GM23338 (cell line): ENCODE data around the gene EVL. TPM values are rescaled to one million over a fixed set of nuclear protein-coding genes. Genes with fewer than 3 reads are reported as not detected.

Experiments used
- ATAC-seq: fragments of 200-7000 bp; cut with Tn5 transposase; 3 replicates; pipeline ENCODE4 v1.9.1; 2020
- DNase-seq: peaks from one replicate; pipeline ENCODE4 v3.0.0-alpha.2; 2015; ENCODE audit warnings: low spot score
- H2AFZ ChIP-seq: fragments of 200-600 bp; sonication (generic); 2 replicates; pipeline ENCODE4 v1.8.0; 2016; ENCODE audit warnings: antibody characterized with exemption, mild to moderate bottlenecking, moderate library complexity
- H3F3A ChIP-seq: fragments of 200-600 bp; sonication (generic); replicated peaks from 2 replicates; pipeline ENCODE4 v1.8.0; 2017; ENCODE audit warnings: antibody characterized with exemption, mixed run types, low read depth
- H3K27ac ChIP-seq: fragments of 200-600 bp; sonication (generic); 2 replicates; pipeline ENCODE4 v1.6.1; 2016; ENCODE audit warnings: low read depth
- H3K27me3 ChIP-seq: fragments of 200-600 bp; sonication (generic); 2 replicates; pipeline ENCODE4 v1.8.0; 2016; ENCODE audit warnings: mild to moderate bottlenecking, mixed run types, moderate library complexity; ENCODE audit not compliant: insufficient read depth
- H3K36me3 ChIP-seq: fragments of 200-600 bp; sonication (generic); 2 replicates; pipeline ENCODE4 v1.8.0; 2016; ENCODE audit warnings: mild to moderate bottlenecking; ENCODE audit not compliant: insufficient read depth
- H3K4me1 ChIP-seq: fragments of 200-600 bp; sonication (generic); 2 replicates; pipeline ENCODE4 v1.8.0; 2016; ENCODE audit warnings: mild to moderate bottlenecking, moderate library complexity; ENCODE audit not compliant: insufficient read depth
- H3K4me2 ChIP-seq: fragments of 200-600 bp; sonication (generic); 2 replicates; pipeline ENCODE4 v1.7.1; 2017; ENCODE audit warnings: mixed run types
- H3K4me3 ChIP-seq: fragments of 200-600 bp; sonication (generic); 2 replicates; pipeline ENCODE4 v1.6.1; 2016; ENCODE audit warnings: mixed run types
- H3K79me2 ChIP-seq: fragments of 200-600 bp; sonication (generic); replicated peaks from 2 replicates; pipeline ENCODE4 v1.8.0; 2017; ENCODE audit warnings: mild to moderate bottlenecking; ENCODE audit not compliant: insufficient read depth
- H3K9me2 ChIP-seq: fragments of 200-600 bp; sonication (generic); 2 replicates; pipeline ENCODE4 v1.8.0; 2017; ENCODE audit not compliant: insufficient read depth
- H4K20me1 ChIP-seq: fragments of 200-600 bp; sonication (generic); replicated peaks from 2 replicates; pipeline ENCODE4 v1.8.0; 2017; ENCODE audit warnings: mild to moderate bottlenecking; ENCODE audit not compliant: insufficient read depth
- H3K27ac Mint-ChIP-seq: 2 replicates; pipeline ENCODE4 v1.8.0; 2020; ENCODE audit warnings: inconsistent platforms, mild to moderate bottlenecking, moderate library complexity, mixed read lengths
- H3K27me3 Mint-ChIP-seq: 3 replicates; pipeline ENCODE4 v1.8.0; 2022; ENCODE audit warnings: low read depth, mild to moderate bottlenecking, moderate library complexity, mixed read lengths, inconsistent platforms; ENCODE audit not compliant: insufficient read depth, poor library complexity
- H3K36me3 Mint-ChIP-seq: 3 replicates; pipeline ENCODE4 v1.8.0; 2021; ENCODE audit warnings: low read depth, mild to moderate bottlenecking, inconsistent platforms, moderate library complexity, mixed read lengths
- H3K4me1 Mint-ChIP-seq: 3 replicates; pipeline ENCODE4 v1.8.0; 2020; ENCODE audit warnings: mild to moderate bottlenecking, inconsistent platforms, mixed read lengths
- H3K4me3 Mint-ChIP-seq: 3 replicates; pipeline ENCODE4 v1.8.0; 2021; ENCODE audit warnings: moderate library complexity, mild to moderate bottlenecking, inconsistent platforms, mixed read lengths
- H3K9me3 Mint-ChIP-seq: 3 replicates; pipeline ENCODE4 v1.8.0; 2020; ENCODE audit warnings: moderate library complexity, mild to moderate bottlenecking, inconsistent platforms, mixed read lengths
- CREB1 ChIP-seq: fragments of 250-450 bp; sonication (Bioruptor Pico); IDR thresholded peaks from 2 replicates; pipeline ENCODE4 v1.5.0; 2020; ENCODE audit warnings: low read depth, mild to moderate bottlenecking, moderate library complexity
- ETS1 ChIP-seq: IDR thresholded peaks from 2 replicates; pipeline ENCODE4 v1.6.1; 2016; ENCODE audit warnings: antibody characterized with exemption
- EZH2phosphoT487 ChIP-seq: fragments of 200-600 bp; sonication (generic); IDR thresholded peaks from one replicate; pipeline ENCODE4 v1.8.1; 2018; ENCODE audit warnings: antibody characterized with exemption; ENCODE audit not compliant: unreplicated experiment
- NANOG ChIP-seq: IDR thresholded peaks from 2 replicates; pipeline ENCODE4 v1.6.1; 2016; ENCODE audit warnings: antibody characterized with exemption, borderline replicate concordance
- POLR2AphosphoS5 ChIP-seq: IDR thresholded peaks from 2 replicates; pipeline ENCODE4 v1.6.1; 2016; ENCODE audit warnings: antibody characterized with exemption, low read depth
- STAT1 ChIP-seq: IDR thresholded peaks from one replicate; pipeline ENCODE4 v1.6.1; 2016; ENCODE audit warnings: antibody characterized with exemption; ENCODE audit not compliant: unreplicated experiment
- ZNF114 ChIP-seq: fragments of 250-450 bp; sonication (Bioruptor Pico); IDR thresholded peaks from 2 replicates; pipeline ENCODE4 v1.5.0; 2020; ENCODE audit warnings: mild to moderate bottlenecking, moderate library complexity
- ZNF462 ChIP-seq: fragments of 250-450 bp; sonication (Bioruptor Pico); IDR thresholded peaks from 2 replicates; pipeline ENCODE4 v1.5.0; 2020; ENCODE audit warnings: mild to moderate bottlenecking, moderate library complexity
- polyA plus RNA-seq: library from polyadenylated mRNA; unstranded; fragments of >200 nt; fragmentation: Nextera tagmentation; extraction: Ambion mirVana; gene quantifications from 2 replicates; pipeline ENCODE4 v1.2.1, GENCODE V29; 2016
- total RNA-seq: library from RNA; depleted of rRNA; stranded (reverse); fragments of >200 nt; shearing (Covaris generic); gene quantifications from 2 replicates; pipeline ENCODE4 v1.2.3, GENCODE V29; 2014
- TF ChIP-seq, protein P1 (sequence below): IDR thresholded peaks from one replicate; pipeline ENCODE4 v1.6.1; 2018; ENCODE audit warnings: antibody characterized with exemption; ENCODE audit not compliant: unreplicated experiment
- TF ChIP-seq, protein P2 (sequence below), 2 experiments: fragments of 200-600 bp in 1 of 2; sonication (generic) in 1 of 2; conservative IDR thresholded peaks; 2 replicates each; pipeline versions ENCODE4 v1.5.1 to v1.6.1; 2016 to 2017; ENCODE audit warnings: antibody characterized with exemption in 2 of 2, low read depth in 2 of 2, mild to moderate bottlenecking in 2 of 2, moderate library complexity in 1 of 2

Gene EVL
- total and polyA plus RNA-seq, 2 experiments from 2014 or later = 28.2 to 50.5 TPM

GRCh38 chr14:100131181-100131580, 66.0 kb downstream of the EVL start:
- Histone ChIP-seq H3K27ac (no peak overlapping the region), H3K27me3 (no peaks in the 10 kb centered on the region), H3K4me1 (peaks cover 4% of the 10 kb centered on the region; the same call in 1 of the 2 replicates), H3F3A (no peaks in the 10 kb centered on the region), H2AFZ (no peak overlapping the region), H4K20me1 (no peaks in the 10 kb centered on the region; the same call in 1 of the 2 replicates), H3K36me3 (no peaks in the 10 kb centered on the region), H3K4me3 (no peak overlapping the region), H3K79me2 (no peaks in the 10 kb centered on the region), H3K4me2 (0 out of 2 replicates have a peak overlapping the region, but pooled peaks have one; percentile 14), H3K9me2 (no peaks in the 10 kb centered on the region)
- Mint-ChIP-seq H3K36me3 (peaks cover 3% of the 10 kb centered on the region; the same call in 2 of the 3 replicates), H3K27me3 (peaks cover 9% of the 10 kb centered on the region), H3K9me3 (no peaks in the 10 kb centered on the region), H3K27ac (no peak overlapping the region; the same call in 1 of the 2 replicates), H3K4me3 (no peak overlapping the region), H3K4me1 (peaks cover 11% of the 10 kb centered on the region)
- DNase-seq = peak; percentile 53
- no peak for TF ChIP-seq CREB1 (CRISPR knock-in tag)
- TF ChIP-seq EZH2phosphoT487 = no peak
- no peak for TF ChIP-seq NANOG
- TF ChIP-seq POLR2AphosphoS5 = no peak
- no peak for TF ChIP-seq ZNF462 (CRISPR knock-in tag)
- no peak for TF ChIP-seq ETS1
- TF ChIP-seq, protein P1, sequence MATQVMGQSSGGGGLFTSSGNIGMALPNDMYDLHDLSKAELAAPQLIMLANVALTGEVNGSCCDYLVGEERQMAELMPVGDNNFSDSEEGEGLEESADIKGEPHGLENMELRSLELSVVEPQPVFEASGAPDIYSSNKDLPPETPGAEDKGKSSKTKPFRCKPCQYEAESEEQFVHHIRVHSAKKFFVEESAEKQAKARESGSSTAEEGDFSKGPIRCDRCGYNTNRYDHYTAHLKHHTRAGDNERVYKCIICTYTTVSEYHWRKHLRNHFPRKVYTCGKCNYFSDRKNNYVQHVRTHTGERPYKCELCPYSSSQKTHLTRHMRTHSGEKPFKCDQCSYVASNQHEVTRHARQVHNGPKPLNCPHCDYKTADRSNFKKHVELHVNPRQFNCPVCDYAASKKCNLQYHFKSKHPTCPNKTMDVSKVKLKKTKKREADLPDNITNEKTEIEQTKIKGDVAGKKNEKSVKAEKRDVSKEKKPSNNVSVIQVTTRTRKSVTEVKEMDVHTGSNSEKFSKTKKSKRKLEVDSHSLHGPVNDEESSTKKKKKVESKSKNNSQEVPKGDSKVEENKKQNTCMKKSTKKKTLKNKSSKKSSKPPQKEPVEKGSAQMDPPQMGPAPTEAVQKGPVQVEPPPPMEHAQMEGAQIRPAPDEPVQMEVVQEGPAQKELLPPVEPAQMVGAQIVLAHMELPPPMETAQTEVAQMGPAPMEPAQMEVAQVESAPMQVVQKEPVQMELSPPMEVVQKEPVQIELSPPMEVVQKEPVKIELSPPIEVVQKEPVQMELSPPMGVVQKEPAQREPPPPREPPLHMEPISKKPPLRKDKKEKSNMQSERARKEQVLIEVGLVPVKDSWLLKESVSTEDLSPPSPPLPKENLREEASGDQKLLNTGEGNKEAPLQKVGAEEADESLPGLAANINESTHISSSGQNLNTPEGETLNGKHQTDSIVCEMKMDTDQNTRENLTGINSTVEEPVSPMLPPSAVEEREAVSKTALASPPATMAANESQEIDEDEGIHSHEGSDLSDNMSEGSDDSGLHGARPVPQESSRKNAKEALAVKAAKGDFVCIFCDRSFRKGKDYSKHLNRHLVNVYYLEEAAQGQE = no peak
- TF ChIP-seq, protein P2, sequence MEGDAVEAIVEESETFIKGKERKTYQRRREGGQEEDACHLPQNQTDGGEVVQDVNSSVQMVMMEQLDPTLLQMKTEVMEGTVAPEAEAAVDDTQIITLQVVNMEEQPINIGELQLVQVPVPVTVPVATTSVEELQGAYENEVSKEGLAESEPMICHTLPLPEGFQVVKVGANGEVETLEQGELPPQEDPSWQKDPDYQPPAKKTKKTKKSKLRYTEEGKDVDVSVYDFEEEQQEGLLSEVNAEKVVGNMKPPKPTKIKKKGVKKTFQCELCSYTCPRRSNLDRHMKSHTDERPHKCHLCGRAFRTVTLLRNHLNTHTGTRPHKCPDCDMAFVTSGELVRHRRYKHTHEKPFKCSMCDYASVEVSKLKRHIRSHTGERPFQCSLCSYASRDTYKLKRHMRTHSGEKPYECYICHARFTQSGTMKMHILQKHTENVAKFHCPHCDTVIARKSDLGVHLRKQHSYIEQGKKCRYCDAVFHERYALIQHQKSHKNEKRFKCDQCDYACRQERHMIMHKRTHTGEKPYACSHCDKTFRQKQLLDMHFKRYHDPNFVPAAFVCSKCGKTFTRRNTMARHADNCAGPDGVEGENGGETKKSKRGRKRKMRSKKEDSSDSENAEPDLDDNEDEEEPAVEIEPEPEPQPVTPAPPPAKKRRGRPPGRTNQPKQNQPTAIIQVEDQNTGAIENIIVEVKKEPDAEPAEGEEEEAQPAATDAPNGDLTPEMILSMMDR (conservative IDR thresholded peaks at IDR 0.05; ENCODE audit: low read depth in 2 of 2) = no peak
- no peak for TF ChIP-seq STAT1
- no peak for TF ChIP-seq ZNF114
- ATAC-seq = peak; percentile 73
